Non-pigmented ciliary epithelial cell (primary cell): Measurements from ENCODE around the gene SLC24A3.

Experiments
- DNase-seq: peaks from one replicate; pipeline ENCODE4 v3.0.0-alpha.2; 2010; ENCODE audit warnings: low read depth

The SLC24A3 gene

DNA sequence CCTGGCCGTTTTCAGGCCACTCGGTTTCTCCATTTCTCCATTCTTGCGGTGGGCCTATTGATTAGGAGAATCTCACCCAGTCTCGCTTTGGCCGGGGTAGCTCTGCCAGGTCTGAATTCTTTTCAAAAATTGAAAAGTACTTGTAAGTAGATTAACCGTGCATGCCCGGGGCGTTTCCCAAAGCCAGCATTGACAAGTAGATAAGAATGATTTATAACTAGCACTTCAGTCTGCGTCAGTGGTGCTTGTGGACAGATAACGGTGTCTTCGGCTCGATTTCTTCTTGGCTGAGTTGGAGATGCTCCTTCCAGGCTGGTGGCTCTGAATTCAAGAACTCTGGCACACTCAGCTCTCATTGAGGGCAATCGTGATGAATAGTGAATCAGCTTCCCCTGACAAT is 29.0 kb downstream of the SLC24A3 start:
- no peak for DNase-seq

DNA sequence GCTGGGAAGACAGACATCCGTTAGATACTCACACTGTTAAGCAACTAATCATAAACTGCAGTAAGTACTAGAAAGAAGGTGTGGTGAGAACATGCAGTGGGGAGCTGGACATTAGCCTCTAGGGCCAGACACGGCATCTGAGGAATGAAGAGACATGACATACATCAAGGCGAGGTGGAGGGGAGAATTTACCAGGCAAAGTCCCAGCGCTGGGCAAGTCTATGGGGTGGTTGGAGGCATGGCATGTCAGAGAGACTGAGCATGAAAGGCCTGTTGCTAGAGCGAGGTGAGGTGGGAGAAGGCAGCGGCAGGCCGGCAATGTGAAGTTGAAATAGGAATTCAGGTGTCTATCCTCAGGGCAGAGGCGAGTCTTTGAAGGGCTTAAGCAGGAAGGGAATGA is 31.8 kb downstream of the SLC24A3 start:
- DNase-seq, result no peak

DNA sequence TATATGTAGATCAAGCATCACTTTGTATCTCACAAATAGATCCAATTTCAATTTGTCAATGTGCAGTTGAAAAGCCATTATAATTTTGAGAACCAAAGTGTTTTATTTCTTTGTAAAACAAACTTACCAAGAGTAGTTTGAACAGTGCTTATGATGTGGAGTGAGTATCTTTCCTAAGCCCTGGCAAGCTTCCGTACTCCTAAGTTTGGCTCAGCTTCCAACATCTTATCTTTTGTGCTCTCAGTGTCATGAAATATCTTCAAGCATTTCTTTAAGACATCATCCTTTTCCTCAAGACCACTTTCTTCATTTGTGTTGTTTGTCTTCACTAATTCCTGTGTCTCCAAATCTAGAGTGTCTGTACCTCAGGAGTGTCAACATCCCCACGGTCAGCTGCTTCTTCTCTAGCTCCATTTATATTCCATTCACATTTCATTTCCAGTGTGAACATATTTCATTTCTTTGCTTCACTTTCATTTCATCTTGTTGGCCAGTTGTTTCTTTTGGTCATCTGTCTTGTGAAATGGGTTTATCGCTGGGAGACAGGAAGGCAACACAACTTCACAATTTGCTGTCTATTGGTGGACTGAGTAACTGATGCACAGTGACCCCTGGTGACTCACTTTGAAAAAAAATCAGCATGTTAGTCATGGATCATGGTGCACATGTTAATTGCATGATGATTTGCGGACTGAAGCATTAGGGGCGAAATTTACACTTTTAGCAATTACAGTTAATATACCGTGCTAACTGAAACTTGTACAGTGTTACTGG is 36.9 kb downstream of the SLC24A3 start:
- no peak for DNase-seq

DNA sequence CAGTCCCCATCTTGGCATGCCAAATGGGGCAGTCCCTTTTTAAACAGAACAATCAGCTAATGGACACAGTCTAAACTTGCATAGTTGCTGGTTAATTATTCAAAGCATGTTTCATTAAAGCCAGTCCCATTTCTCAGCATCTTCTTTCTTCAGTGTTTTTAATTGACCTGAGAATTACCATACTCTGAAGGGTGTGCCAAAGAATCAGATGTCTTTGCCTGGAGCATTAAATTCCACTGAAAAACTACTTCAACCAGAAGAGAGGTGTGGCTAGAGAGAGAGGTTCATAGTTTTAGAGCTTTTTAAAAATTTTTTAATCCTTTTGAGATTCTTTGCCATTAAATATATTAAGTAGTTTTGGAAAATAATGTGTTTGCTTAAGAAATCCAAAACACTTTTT is 37.9 kb downstream of the SLC24A3 start:
- no peak for DNase-seq

DNA sequence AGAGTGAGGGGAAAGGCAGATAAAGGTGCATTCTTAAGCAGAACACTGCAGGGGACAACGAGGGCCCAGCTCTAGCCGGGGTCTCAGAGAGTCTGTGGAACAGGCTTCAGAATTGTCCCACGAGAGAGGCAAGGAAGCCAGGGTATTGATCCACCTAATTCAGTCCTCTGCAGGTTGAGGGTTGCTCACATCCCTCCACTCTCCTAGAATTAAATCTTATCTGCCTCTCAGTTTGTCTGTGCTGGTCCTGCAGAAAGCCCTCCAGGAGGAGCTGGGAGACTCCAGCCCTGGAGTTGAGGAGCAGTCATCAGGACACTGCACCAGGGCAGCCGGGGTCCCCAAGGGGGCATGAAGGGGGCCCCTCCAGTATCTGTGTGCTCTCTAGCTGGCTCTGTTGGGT is 39.1 kb downstream of the SLC24A3 start:
- DNase-seq, result no peak

DNA sequence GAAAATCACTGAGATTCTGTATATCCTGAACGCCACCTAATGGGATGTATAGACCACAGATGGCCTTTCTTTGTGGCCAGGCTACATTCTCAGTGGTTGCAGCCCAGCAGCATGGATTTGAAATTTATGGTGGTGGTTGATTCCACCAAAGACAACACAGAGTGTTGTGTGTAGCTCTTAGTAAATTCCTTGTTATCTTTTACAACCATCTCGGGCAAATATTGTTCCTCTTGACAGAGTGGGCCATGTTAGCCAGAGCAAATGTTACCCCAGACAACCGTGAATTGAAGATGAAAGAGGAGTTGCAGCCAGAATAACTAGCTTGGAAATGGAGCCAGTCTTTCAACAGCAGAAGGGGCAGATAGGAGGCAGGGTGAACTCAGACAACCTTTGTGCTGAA is 39.5 kb downstream of the SLC24A3 start:
- no peak for DNase-seq

DNA sequence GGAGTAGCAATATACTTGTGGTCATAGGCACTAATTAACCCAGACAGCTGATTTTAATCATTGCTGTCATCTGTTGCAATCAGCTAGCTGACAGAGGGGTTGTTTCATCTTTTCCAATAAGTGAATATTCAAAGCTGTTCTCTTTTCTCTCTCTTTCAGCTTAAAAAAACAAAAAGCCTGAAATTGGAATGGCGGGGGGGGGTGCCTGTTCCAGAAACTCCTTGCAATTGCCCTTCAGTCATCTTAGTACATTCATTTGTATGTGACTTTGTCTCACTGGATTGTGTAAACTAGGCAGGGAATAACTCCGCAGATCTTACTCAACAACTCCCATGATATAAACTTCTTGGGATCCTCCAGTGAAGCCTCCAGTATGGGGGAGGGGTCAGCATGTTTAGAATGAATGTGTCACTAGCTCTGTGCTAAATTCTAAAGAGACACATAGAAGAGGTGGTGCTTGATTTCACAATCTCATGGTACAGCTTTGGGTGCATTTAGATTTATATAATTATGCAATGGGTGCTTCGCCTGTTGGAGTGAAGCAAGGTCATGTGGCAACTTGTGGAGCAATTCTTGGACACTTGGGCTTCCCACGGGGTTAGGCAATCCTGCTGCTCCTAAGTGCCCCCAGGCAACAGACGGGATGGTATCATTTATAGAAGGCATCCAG is 40.1 kb downstream of the SLC24A3 start:
- DNase-seq, result no peak

DNA sequence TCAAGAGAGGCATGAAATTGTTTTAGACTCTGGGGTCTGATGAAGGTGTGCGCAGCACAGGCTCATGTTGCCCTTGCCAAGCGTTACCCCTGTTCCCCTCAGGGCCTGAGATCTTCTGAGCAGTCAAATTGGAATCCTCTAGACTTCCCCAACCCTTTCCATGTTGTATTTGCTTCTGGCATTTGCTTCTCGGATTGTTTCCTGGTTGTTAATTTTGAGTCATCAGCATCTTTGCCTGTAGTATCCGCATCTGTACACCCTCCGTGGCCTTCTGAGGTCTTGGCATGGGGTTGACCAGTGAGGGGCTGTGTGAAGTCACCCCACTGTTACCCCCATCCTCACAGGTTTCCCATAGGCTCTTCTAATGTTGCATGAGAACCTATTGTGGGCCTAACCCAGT is 40.9 kb downstream of the SLC24A3 start:
- DNase-seq, result no peak

DNA sequence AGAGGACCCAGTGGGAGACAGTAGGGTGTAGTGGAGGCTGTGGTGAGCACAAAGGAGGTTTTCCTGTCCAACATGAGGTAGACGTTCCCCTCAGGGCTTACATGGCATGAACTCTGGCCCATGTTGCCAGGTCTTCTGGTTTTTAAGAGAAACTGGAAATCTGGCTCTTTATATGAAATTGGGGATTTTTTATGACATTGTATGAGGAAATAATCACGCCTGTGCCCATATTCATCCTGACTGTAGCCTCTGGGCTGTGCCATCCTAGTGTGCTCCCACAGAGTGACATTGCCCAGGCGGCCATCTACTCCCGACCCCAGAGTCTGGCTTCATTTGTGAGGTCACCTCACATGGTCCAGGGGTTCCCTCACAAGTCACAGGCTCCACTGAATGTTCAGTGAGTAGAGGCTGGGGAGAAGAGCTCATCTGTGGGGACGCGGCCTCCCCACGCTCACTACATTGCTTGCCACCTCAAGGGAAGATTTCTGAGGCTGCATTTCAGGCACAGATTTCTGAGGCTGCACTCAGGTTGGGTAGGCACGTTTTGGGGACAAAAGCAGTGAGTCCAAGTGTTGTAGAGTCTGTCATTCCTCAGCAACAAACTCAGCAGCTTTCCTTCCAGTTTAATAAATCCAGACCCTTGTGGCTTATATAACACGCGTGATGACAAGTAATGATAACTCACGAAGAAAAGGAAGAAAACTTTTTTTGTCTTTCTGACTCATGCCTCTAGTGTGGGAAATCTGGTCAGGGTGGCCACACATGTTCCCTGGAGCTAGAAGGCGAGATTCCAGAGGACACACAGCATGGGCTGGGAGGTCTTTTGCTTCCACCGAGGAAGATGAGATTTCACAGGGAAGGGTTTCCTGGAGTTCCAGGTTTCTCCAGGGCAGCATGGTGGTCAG is 41.7 kb downstream of the SLC24A3 start:
- no peak for DNase-seq

DNA sequence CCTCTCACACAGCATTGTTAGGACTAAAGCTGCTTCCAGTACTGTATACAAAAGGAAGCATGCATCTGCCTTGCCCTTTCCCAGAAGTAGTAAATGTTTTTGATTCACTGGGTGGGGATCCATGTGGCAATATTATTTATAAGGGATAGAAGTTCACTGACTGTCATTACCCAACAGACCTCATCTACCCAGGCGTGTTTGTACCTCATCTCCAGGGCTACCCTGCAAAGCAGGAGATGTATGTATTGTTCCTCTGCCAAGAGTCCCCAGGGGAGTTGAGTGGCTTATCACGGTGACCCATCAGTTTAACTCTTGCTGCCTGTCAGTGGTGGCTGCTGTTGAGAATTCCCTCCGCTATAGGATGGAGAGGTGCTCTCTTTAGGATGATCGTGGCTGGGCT is 42.5 kb downstream of the SLC24A3 start:
- no peak for DNase-seq

DNA sequence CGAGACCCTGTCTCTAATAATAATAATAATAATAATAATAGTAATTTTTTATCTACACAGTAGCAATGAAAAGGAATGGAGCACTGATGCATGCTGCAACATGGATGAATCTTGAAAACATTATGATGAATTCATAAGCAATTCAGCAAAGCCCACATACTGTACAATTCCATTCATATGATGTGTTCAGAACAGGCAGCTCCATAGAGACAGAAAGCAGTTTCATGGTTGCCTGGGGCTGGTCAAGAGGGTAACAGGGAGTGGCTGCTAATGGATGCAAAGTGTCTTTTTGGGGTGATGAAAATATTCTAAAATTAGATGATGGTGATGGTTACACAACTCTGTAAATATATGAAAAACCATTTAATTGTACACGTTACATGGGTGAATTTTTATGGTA is 43.6 kb downstream of the SLC24A3 start:
- no peak for DNase-seq

DNA sequence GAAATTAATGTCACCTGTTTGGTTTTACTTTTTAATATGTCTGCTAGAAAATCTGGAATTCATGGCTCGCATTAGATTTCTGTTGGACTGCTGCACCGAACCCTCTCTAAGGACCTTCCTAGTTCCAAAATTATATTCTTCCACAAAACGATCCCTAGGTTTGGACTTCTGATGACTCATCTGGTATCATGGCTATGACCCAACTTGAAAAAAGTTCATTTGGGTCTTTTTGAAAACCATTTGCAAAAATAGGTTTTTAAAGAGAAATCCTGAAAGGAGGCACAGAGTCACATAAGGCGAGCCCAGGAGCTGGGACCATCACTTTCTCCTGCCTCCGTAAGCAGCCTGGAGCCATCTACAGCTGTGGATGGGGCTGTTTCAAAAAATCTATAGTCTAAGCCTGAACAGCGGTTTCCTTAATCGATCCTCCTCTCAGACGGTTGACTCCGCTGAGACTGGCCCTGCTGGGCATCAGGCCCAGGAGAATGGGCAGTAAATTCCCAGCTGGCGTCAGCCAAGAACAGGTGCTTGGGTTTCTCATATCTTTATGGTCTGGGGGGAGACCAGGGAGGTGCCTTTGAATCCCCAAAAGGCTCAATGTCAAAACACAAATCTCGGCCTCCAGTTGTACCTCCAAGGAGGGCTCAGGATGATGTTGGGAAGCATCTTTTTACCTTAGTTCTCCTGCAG is 44.6 kb downstream of the SLC24A3 start:
- DNase-seq, result no peak

DNA sequence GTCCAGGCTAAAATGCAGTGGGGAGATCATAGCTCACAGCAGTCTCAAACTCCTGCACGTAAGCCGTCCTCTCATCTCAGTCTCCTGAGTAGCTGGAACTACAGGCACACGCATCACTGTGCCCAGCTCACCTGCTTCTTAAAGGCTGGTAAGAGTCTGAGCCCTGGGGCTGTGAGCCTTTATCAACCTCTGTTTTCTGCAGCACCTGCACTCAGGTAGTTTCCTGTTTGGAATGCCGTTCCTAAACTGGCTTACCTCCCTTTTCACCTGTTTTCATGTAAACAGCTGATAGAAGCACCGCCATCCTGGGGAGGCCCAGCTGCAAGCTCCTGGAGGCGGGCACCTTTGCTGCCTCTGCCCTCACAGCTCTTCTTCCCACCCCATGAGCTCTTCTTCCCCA is 45.4 kb downstream of the SLC24A3 start:
- no peak for DNase-seq

DNA sequence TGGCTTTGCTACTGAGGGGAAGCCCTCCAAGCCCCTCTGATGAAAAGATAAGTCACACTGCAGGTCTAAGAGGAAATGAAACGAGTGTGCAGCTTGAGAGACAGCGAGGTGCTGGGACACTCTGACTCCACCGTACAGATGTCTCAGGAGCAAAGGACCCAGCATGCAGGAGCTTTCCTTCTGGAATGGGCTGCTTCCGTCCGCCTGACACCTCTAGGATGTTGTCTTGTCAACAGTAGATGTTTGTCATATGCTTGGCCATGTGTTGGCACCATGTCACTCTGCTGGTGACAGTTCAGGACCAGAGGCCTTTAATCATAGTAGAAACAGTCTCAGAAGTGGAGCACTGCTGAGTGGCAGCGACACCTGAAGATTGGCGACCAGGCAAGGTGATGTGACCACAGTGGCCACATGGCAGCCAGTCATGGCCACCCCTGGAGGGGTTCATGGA is 46.7 kb downstream of the SLC24A3 start:
- DNase-seq, result no peak

DNA sequence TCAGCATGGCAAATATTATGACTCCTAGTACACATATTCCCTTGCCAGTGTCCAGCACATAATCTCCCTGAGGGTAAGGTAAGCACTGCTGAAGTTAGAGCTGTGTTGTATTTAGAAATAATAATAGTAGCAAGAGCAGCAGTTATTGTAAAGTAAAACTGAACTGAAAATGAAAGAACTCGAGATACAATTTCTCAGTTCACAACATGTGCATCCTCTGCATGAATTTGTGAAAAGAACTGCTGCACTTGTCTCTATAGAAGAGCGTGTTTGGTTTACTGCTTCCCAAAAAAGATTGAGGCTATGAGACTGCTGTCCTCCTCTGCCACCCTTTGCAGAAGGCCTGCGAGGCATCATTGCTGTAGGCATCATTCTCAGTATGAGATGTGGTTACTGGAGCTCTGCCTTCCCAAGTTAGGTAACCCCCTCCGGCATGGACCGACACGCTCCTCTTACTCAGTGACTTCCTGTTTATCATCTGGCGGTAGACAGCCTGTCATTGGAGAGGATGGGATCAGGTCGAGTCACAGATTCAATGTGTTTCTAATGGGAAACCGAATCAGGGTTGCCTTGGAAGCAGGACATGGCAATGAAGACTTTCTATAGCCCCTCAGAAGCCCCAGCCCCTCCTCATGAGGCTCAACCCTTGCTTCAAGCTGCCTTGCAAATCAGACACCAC is 48.1 kb downstream of the SLC24A3 start:
- DNase-seq, result no peak

DNA sequence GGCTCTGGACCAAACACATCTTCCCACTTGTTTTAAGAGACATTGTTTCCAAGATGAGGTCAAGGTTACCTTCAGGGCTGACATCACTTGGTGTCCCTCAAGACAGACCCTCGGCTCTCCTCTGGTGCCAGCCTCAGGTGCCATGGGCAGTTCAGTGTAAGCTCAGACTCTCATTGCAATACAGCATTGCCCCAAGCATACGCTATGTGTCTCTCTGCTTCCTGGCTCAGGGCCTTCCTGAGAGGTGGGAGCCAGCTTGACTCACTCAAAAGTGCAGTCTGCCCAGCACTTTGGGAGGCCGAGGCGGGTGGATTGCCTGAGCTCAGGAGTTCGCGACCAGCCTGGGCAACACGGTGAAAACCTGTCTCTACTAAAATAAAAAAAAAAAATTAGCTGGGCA is 51.7 kb downstream of the SLC24A3 start:
- DNase-seq, result no peak

DNA sequence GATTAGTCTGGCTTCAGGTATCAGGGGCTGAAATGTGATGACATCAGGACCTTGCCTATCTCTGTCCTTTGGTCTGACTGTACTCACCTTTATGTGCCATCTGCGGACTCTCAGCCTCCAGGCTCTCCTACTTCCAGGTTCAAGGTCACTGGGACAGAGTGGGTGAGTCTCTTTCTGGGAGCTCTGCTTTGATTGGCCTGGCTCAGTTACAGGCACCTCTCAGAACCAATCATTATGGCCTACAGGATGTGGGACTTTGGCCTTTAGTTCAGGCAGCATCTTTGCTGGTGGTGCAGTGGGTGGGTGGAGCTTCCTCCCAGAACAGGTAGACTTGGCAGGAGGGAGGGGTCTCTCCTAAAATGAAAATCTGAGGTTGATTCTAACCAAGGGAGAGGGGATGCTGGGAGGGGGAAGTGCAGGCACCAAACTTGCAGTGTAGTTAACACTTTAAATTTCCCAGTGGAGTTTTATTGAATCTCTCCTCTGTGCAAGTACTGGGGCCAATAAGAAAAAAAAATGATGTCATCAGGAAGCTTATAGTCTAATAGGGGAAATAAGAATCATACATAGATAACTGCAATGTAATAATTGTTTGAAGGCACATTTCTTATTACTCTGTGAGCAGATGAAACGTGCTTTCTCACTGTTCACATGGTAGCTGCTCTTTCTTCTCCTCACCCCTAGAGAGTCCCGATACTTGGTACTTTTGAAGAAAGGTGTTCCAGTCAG is 53.4 kb downstream of the SLC24A3 start:
- DNase-seq, result no peak

DNA sequence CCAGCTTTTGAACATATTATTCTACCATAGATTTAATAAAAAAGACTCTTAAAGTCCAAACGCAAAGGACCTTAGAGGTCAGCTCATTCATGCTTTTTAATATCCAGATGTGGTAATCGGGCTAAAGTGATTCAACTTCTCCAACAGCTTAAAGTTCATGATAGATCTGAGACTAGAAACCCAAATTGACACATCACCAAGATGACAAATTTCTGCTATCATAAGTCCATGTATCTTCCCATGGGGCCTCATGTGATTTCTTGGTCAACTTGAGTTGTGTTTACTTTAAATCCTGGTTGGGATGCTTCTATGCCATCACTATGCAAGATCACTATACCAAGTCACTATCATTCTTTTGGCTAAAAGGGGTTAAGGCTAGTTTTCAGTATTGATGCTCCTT is 56.0 kb downstream of the SLC24A3 start:
- DNase-seq, result no peak

DNA sequence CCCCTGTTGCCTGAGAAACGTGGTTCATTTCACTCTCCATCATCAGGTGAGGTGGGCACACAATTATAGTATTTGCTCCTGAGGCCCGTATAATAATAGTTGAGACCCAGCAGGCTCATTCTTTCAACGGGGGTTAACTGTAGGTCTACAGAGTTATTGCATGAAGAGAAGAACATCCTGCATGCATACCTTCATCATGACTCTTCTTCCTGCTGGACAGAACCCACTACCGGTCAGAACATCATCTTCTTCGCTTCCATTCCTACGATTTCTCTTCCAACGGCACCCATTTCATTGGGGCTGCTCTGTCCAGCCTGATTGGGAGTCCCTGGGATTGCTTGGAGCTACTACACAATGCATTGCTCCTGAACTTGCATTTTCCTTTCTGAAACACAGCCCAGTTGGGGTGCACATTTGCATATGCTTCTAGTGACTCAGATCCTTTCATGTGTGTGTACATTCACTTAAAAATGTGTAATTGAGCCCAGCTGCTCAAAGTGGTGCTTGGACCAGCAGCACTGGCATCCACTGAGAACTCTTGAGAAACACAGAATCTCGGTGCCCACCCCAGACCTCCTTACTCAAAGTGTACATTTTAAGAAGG is 57.4 kb downstream of the SLC24A3 start:
- DNase-seq, result no peak

DNA sequence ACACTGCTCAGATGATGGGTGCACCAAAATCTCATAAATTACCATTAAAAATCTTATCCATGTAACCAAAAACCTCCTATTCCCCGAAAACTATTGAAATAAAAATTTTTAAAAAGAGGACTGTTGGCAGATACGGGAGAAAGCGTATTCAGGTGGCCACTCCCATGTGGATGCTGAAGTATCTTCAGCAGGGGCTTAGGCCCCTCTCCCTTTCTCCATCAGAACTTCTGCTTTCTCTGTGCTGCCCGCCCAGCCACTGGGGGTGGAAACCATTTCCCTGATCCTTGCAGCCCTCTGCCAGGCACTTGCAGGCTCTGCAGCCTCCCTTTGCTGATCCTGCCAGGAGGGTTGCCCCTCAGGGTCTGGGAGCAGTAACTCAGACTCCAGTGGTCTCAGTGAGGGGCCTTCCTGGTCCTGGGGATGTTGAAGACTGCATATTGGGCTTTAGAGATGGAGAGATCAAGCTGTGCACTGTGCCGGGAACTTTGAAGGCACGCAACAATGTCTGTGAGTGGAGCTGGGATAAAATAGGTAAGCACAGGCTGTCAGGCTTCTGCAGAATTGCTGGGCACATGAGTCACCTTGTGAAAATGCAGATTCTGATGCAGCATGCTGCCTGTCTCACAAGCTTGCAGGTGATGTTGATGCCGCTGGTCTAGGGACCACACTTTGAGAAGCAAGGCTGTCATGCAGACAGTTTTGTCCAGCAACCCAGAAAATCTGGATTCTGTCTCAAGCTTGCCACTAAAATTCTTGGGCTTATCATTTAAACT is 59.6 kb downstream of the SLC24A3 start:
- DNase-seq, result no peak
